Endothelial cell of umbilical vein (primary cell): ENCODE results near the gene DMBT1. TPM values are rescaled to one million over a fixed set of nuclear protein-coding genes. Genes with fewer than 3 reads are reported as not detected.

Experiments used
- BruUV-seq: library from RNA; stranded (reverse); fragments of 400-500 nt; replicated peaks from 2 replicates; lab custom pipeline; 2021; lab: Mats Ljungman, UMichigan
- CTCF ChIA-PET: fragments of 300-600, 350-600 bp; sonication (Branson Sonifier 250); formaldehyde crosslinking; loops from one replicate; lab custom pipeline; 2021; ENCODE audit warnings: antibody characterized with exemption, inconsistent platforms; lab: Charles Lee
- POLR2A ChIA-PET: fragments of 300-600, 350-600 bp; sonication (Branson Sonifier 250); formaldehyde crosslinking; loops from one replicate; lab custom pipeline; 2021; ENCODE audit warnings: antibody characterized with exemption, inconsistent platforms; lab: Charles Lee
- DNase-seq: peaks from one replicate; pipeline ENCODE4 v3.0.0-alpha.2; 2011; ENCODE audit warnings: low read depth, low spot score
- FAIRE-seq: peaks from 2 replicates; lab custom pipeline; 2011; peaks lifted over from hg19 to GRCh38; lab: Jason Lieb, UNC
- H2AFZ ChIP-seq: 2 replicates; pipeline ENCODE4 v1.6.0; 2012; ENCODE audit warnings: low read depth, low read length, control low read depth, inconsistent platforms
- H3K27ac ChIP-seq: 2 replicates; pipeline ENCODE4 v1.5.1; 2011; ENCODE audit warnings: low read depth, mild to moderate bottlenecking, control low read depth, low read length, moderate library complexity; ENCODE audit not compliant: insufficient read depth
- H3K27me3 ChIP-seq, 2 experiments: 2 replicates each; pipeline versions ENCODE4 v1.6.0 to v1.6.1; 2011; ENCODE audit warnings: low read length in 2 of 2, mixed read lengths in 1 of 2; ENCODE audit not compliant: control insufficient read depth in 2 of 2, insufficient read depth in 2 of 2
- H3K36me3 ChIP-seq, 2 experiments: 2 replicates in 1 of 2; 3 replicates in 1 of 2; pipeline ENCODE4 v1.5.1; 2011; ENCODE audit warnings: low read length in 2 of 2, mild to moderate bottlenecking in 1 of 2, moderate library complexity in 1 of 2; ENCODE audit not compliant: control insufficient read depth in 2 of 2, insufficient read depth in 2 of 2; ENCODE audit errors: extremely low read depth in 1 of 2
- H3K4me1 ChIP-seq: 3 replicates; pipeline ENCODE4 v1.5.1; 2011; ENCODE audit warnings: mild to moderate bottlenecking, low read length; ENCODE audit not compliant: control insufficient read depth, insufficient read depth; ENCODE audit errors: extremely low read depth
- H3K4me2 ChIP-seq: 2 replicates; pipeline ENCODE4 v1.6.1; 2011; ENCODE audit warnings: low read length, control low read depth, mixed read lengths; ENCODE audit not compliant: insufficient read depth
- H3K4me3 ChIP-seq, 3 experiments: fragments of 200-600 bp in 1 of 3; sonication (generic), shearing (Covaris generic) in 1 of 3; replicated peaks in 1 of 3; 2 replicates each; pipeline ENCODE4 v1.5.1; 2011 to 2016; ENCODE audit warnings: control low read depth in 3 of 3, low read length in 3 of 3, mild to moderate bottlenecking in 2 of 3, inconsistent platforms in 1 of 3, low read depth in 1 of 3, moderate library complexity in 1 of 3; ENCODE audit not compliant: insufficient read depth in 1 of 3
- H3K79me2 ChIP-seq: 2 replicates; pipeline ENCODE4 v1.6.0; 2012; ENCODE audit warnings: low read length, inconsistent platforms; ENCODE audit not compliant: control insufficient read depth, insufficient read depth
- H3K9ac ChIP-seq: replicated peaks from 2 replicates; pipeline ENCODE3; 2011; ENCODE audit warnings: low read length, control low read depth; ENCODE audit not compliant: insufficient read depth; ENCODE audit errors: extremely low read depth
- H3K9me1 ChIP-seq: replicated peaks from 3 replicates; pipeline ENCODE4 v1.6.0; 2011; ENCODE audit warnings: mild to moderate bottlenecking, low read length; ENCODE audit not compliant: control insufficient read depth, insufficient read depth; ENCODE audit errors: extremely low read depth
- H3K9me3 ChIP-seq: replicated peaks from 2 replicates; pipeline ENCODE4 v1.5.1; 2012; ENCODE audit warnings: low read length, inconsistent platforms; ENCODE audit not compliant: control insufficient read depth, insufficient read depth
- H4K20me1 ChIP-seq: replicated peaks from 2 replicates; pipeline ENCODE3; 2011; ENCODE audit warnings: mild to moderate bottlenecking, low read length; ENCODE audit not compliant: control insufficient read depth, insufficient read depth; ENCODE audit errors: extremely low read depth
- EZH2 ChIP-seq: IDR thresholded peaks from 2 replicates; pipeline ENCODE4 v1.6.1; 2012; ENCODE audit warnings: borderline replicate concordance, low read depth, mild to moderate bottlenecking, moderate library complexity, low read length, inconsistent platforms; ENCODE audit not compliant: severe bottlenecking
- FOS ChIP-seq: IDR thresholded peaks from 2 replicates; pipeline ENCODE4 v1.6.1; 2011; ENCODE audit warnings: mild to moderate bottlenecking, low read length, moderate library complexity, borderline replicate concordance; ENCODE audit not compliant: insufficient read depth
- GATA2 ChIP-seq: IDR thresholded peaks from 2 replicates; pipeline ENCODE4 v1.7.0; 2011; ENCODE audit warnings: low read depth, mild to moderate bottlenecking, moderate library complexity, mixed read lengths, low read length; ENCODE audit not compliant: insufficient read length, insufficient read depth
- JUN ChIP-seq: IDR thresholded peaks from 2 replicates; pipeline ENCODE4 v1.6.1; 2011; ENCODE audit warnings: borderline replicate concordance, low read depth; ENCODE audit not compliant: insufficient read length, insufficient read depth
- MYC ChIP-seq: IDR thresholded peaks from one replicate; pipeline ENCODE4 v1.6.1; 2011; ENCODE audit warnings: mild to moderate bottlenecking, low read depth, low read length
- POLR2A ChIP-seq: IDR thresholded peaks from 2 replicates; pipeline ENCODE4 v1.6.1; 2012; ENCODE audit warnings: low read depth, mild to moderate bottlenecking, control low read depth, low read length
- POLR2AphosphoS5 ChIP-seq: IDR thresholded peaks from 2 replicates; pipeline ENCODE4 v1.6.1; 2012; ENCODE audit warnings: low read depth, mild to moderate bottlenecking, control low read depth, low read length, moderate library complexity; ENCODE audit not compliant: insufficient read depth
- dilution Hi-C: fragments of 300-500 bp; cut with MboI; formaldehyde crosslinking; loops from one replicate; pipeline ENCODE4 v1.15.0; 2019; ENCODE audit warnings: low sequenced_read_pairs; ENCODE audit not compliant: extremely low pct_ligation_motif_present
- intact Hi-C: fragments of 100-400 bp; cut with micrococcal nuclease; formaldehyde crosslinking; loops from one replicate; pipeline ENCODE4 v1.10.0; 2022
- polyA plus RNA-seq, 4 experiments: library from polyadenylated mRNA; depleted of rRNA in 3 of 4; stranded (reverse) in 3 of 4; unstranded in 1 of 4; fragments of >200 nt; gene quantifications; 2 replicates each; pipeline versions ENCODE4 v1.2.1 to v1.2.3, GENCODE V29; 2011 to 2012; ENCODE audit warnings: missing spikeins in 1 of 4
- total RNA-seq: library from RNA; stranded (reverse); gene quantifications from 2 replicates; pipeline ENCODE4 v1.2.3, GENCODE V29; 2021
- TF ChIP-seq, protein P1 (sequence below), 2 donors: IDR thresholded peaks; 1 replicate in 1 of 2; 2 replicates in 1 of 2; pipeline ENCODE4 v1.5.1; 2011; ENCODE audit warnings: low read length in 2 of 2, mild to moderate bottlenecking in 2 of 2, moderate library complexity in 2 of 2, control low read depth in 1 of 2, inconsistent platforms in 1 of 2, low read depth in 1 of 2; ENCODE audit not compliant: insufficient read depth in 1 of 2; ENCODE audit errors: extremely low read depth in 1 of 2
- TF ChIP-seq, protein P2 (sequence below): IDR thresholded peaks from 2 replicates; pipeline ENCODE4 v1.6.1; 2011; ENCODE audit not compliant: insufficient read depth, insufficient read length

DMBT1 gene
- total and polyA plus RNA-seq, 2 donors (not counting 3 experiments of a cell fraction or from before 2014, with no cell fraction given) = 0.01 TPM; not detected in 1

DNA sequence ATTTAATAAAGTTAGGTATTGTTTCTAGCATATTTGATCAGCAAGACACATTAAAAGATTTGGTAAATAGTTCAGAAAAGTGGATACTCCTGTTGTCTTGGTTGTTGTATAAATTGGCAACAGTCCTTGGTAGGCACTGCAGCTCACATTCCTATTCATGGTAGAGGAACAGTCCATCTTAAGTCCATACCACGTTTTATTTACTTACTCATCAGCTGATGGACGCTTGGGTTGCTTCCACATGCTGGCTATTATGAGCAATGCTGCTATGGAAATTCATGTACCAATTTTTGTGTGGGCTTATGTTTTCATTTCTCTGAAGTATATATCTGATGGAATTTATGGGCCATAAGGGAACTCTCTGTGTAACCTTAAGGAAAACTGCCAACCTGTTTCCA lies 95.8 kb downstream of the DMBT1 start:
- Histone ChIP-seq H3K4me3 (no peak overlapping the region), H3K36me3 (no peaks in the 10 kb centered on the region), H3K4me2 (no peak overlapping the region), H3K9ac (no peak overlapping the region), H3K4me1 (no peaks in the 10 kb centered on the region), H2AFZ (no peak overlapping the region), H4K20me1 (no peaks in the 10 kb centered on the region), H3K9me3 (no peaks in the 10 kb centered on the region), H3K27me3 (peaks cover 5 to 6% of the 10 kb centered on the region in 2 experiments), H3K27ac (no peak overlapping the region), H3K79me2 (no peaks in the 10 kb centered on the region), H3K9me1 (no peaks in the 10 kb centered on the region)
- DNase-seq = no peak
- TF ChIP-seq POLR2AphosphoS5 (no peak), POLR2A (no peak), EZH2 (no peak), FOS (no peak), JUN (no peak), GATA2 (no peak), MYC (no peak)
- TF ChIP-seq, protein P1, sequence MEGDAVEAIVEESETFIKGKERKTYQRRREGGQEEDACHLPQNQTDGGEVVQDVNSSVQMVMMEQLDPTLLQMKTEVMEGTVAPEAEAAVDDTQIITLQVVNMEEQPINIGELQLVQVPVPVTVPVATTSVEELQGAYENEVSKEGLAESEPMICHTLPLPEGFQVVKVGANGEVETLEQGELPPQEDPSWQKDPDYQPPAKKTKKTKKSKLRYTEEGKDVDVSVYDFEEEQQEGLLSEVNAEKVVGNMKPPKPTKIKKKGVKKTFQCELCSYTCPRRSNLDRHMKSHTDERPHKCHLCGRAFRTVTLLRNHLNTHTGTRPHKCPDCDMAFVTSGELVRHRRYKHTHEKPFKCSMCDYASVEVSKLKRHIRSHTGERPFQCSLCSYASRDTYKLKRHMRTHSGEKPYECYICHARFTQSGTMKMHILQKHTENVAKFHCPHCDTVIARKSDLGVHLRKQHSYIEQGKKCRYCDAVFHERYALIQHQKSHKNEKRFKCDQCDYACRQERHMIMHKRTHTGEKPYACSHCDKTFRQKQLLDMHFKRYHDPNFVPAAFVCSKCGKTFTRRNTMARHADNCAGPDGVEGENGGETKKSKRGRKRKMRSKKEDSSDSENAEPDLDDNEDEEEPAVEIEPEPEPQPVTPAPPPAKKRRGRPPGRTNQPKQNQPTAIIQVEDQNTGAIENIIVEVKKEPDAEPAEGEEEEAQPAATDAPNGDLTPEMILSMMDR (IDR thresholded peaks at IDR 0.05; ENCODE audit: extremely low read depth in 1 of 2, insufficient read depth in 1 of 2, low read depth in 1 of 2, low read length in 2 of 2) = no peak
- TF ChIP-seq, protein P2, sequence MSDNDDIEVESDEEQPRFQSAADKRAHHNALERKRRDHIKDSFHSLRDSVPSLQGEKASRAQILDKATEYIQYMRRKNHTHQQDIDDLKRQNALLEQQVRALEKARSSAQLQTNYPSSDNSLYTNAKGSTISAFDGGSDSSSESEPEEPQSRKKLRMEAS = no peak
- intact Hi-C loops = no loop called here
- POLR2A ChIA-PET = no interaction called here
- no peak for FAIRE-seq
- no TSS peak for BruUV-seq
- CTCF ChIA-PET = no interaction called here
- dilution Hi-C loops = no loop called here
